Activated CD8-positive, alpha-beta T cell treated with anti-CD3 and anti-CD28 coated beads for 36 hours (primary cell): ENCODE data around the gene APCDD1. TPM values are rescaled to one million over a fixed set of nuclear protein-coding genes. Genes with fewer than 3 reads are reported as not detected.

Source experiments
- ATAC-seq: fragments of 200-7000 bp; cut with Tn5 transposase; one replicate; pipeline ENCODE4 v1.10.0; 2021; ENCODE audit warnings: mild to moderate bottlenecking, moderate library complexity
- CTCF ChIA-PET: fragments of 350-600 bp; sonication (Branson Sonifier 250); formaldehyde crosslinking; loops from one replicate; lab custom pipeline; 2021; ENCODE audit warnings: antibody characterized with exemption; lab: Charles Lee
- POLR2A ChIA-PET: fragments of 350-600 bp; sonication (Branson Sonifier 250); formaldehyde crosslinking; loops from one replicate; lab custom pipeline; 2021; ENCODE audit warnings: antibody characterized with exemption; lab: Charles Lee
- DNase-seq: peaks from one replicate; pipeline ENCODE4 v3.0.0-alpha.2; 2020
- H3K27ac Mint-ChIP-seq: one replicate; pipeline ENCODE4 v1.8.0; 2021; ENCODE audit warnings: mild to moderate bottlenecking, mixed read lengths
- H3K27me3 Mint-ChIP-seq: one replicate; pipeline ENCODE4 v1.8.0; 2021; ENCODE audit warnings: mixed read lengths
- H3K36me3 Mint-ChIP-seq: one replicate; pipeline ENCODE4 v1.8.0; 2021; ENCODE audit warnings: low read depth, mixed read lengths
- H3K4me1 Mint-ChIP-seq: one replicate; pipeline ENCODE4 v1.8.0; 2021; ENCODE audit warnings: low read depth, mixed read lengths
- H3K4me3 Mint-ChIP-seq: one replicate; pipeline ENCODE4 v1.8.0; 2021; ENCODE audit warnings: mild to moderate bottlenecking, moderate library complexity, mixed read lengths
- H3K9me3 Mint-ChIP-seq: one replicate; pipeline ENCODE4 v1.8.0; 2021; ENCODE audit warnings: mixed read lengths
- CTCF ChIP-seq: fragments of 200-600 bp; IDR thresholded peaks from one replicate; pipeline ENCODE4 v1.8.0; 2022; ENCODE audit warnings: antibody characterized with exemption, mild to moderate bottlenecking
- intact Hi-C: fragments of 100-400 bp; cut with micrococcal nuclease; formaldehyde crosslinking; loops from one replicate; pipeline ENCODE4 v1.10.0; 2022
- total RNA-seq, 2 experiments: library from RNA; stranded (reverse); gene quantifications; one replicate each; pipeline ENCODE4 v1.2.3, GENCODE V29; 2021

APCDD1 gene
- total RNA-seq, 2 experiments from 2014 or later, result not detected

DNA sequence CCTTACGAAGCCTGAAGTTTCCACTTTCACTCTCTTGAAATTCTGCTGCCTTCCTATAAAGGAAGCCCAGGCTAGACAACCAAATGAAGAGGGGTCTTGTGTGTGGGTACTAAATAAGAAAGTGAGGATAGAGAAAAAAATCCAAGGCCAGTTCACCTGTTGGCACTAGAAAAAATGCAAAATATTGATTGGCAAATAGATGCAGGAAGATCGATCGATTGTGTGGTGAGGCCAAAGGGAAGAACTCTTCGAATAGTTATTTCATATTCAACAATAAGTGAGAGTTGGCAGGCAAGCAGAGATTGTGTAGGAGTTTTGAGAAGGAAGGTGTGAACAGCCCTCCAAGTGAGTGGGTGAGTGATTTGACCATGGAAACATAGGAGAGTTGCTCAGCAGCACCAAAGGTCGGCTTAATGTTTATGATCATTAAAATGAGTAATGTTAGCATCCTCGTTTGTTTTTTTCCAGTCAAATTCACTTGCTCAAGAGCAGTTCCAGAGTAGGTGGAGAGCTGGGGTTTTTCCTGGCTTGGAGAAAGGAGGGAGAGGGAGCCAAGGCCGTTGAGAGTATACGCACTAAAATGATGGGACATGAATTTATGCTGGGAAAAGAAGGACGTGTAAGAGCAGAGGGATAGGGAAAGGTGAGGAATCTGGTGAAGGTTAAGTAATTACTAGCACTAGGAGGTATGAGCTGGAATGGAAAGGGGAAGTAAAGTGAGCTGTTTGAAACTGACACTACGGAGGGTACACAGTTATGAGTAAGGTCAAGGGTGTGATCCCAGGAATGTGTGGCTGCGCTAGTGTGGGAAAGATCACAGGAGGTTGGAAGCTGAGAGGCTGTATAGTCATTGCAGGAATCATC is 70.3 kb downstream of the APCDD1 start:
- peak; percentile 63 for DNase-seq
- Mint-ChIP-seq H3K4me1 (peaks cover 42% of the 10 kb centered on the region), H3K27ac (peak overlapping the region; percentile 88), H3K36me3 (no peaks in the 10 kb centered on the region), H3K9me3 (no peaks in the 10 kb centered on the region), H3K4me3 (peak overlapping the region; percentile 89), H3K27me3 (peaks cover 6% of the 10 kb centered on the region)
- CTCF ChIA-PET, result no interaction called here
- POLR2A ChIA-PET, result no interaction called here
- TF ChIP-seq CTCF, result no peak
- intact Hi-C loops, result no loop called here
- no peak for ATAC-seq

GRCh38 chr18:10525371-10525691 is 70.9 kb downstream of the APCDD1 start:
- peaks cover 44% of the 10 kb centered on the region for H3K4me1 Mint-ChIP-seq
- H3K36me3 Mint-ChIP-seq, result no peaks in the 10 kb centered on the region
- TF ChIP-seq CTCF, result no peak
- POLR2A ChIA-PET, result no interaction called here
- H3K9me3 Mint-ChIP-seq, result no peaks in the 10 kb centered on the region
- ATAC-seq (no peak), DNase-seq (no peak)
- H3K4me3 Mint-ChIP-seq, result peak overlapping the region; percentile 89
- intact Hi-C loops, result no loop called here
- H3K27me3 Mint-ChIP-seq, result peaks cover 6% of the 10 kb centered on the region
- H3K27ac Mint-ChIP-seq, result peak overlapping the region; percentile 88
- CTCF ChIA-PET, result interaction anchor here (1.0 kb wide), 1 partner anchor 35 kb away, joined by 3 read pairs; no protein-coding TSS in a partner anchor

- CTCF ChIA-PET, result interaction anchor here (1.0 kb wide), 1 partner anchor 34 kb away, joined by 3 read pairs; no protein-coding TSS in a partner anchor
- DNase-seq, result peak; percentile 90
- POLR2A ChIA-PET, result no interaction called here
- H3K27me3 Mint-ChIP-seq, result peaks cover 6% of the 10 kb centered on the region
- H3K27ac Mint-ChIP-seq, result peak within 1 kb of the TSS; percentile 94
- H3K4me1 Mint-ChIP-seq, result peaks cover 50% of the 10 kb centered on the region
- intact Hi-C loops, result no loop called here
- no peak for TF ChIP-seq CTCF
- peak within 1 kb of the TSS; percentile 89 for H3K4me3 Mint-ChIP-seq
- no peaks in the 10 kb centered on the region for H3K36me3 Mint-ChIP-seq
- H3K9me3 Mint-ChIP-seq, result no peaks in the 10 kb centered on the region
- ATAC-seq, result peak; percentile 86
Observed at GRCh38 chr18:10525697-10526560, 71.5 kb downstream of the APCDD1 start, which contains the start of gene NAPG. Gene NAPG (plus strand): TSS chr18:10526027. CDS start chr18:10526103, 76 bp downstream.

GRCh38 chr18:10526561-10526949 is 72.1 kb downstream of the APCDD1 start:
- ChIA-PET POLR2A (no interaction called here), CTCF (interaction anchor here (0.7 to 1.0 kb wide), 2 partner anchors 20 to 34 kb away, joined by 3 to 4 read pairs; no protein-coding TSS in a partner anchor)
- Mint-ChIP-seq H3K27me3 (peaks cover 5% of the 10 kb centered on the region), H3K9me3 (no peaks in the 10 kb centered on the region), H3K4me3 (peak overlapping the region; percentile 89), H3K36me3 (no peaks in the 10 kb centered on the region), H3K27ac (peak overlapping the region; percentile 89), H3K4me1 (peaks cover 53% of the 10 kb centered on the region)
- intact Hi-C loops, result no loop called here
- no peak for TF ChIP-seq CTCF
- ATAC-seq (no peak), DNase-seq (no peak)
